Loucy (cell line): ENCODE results near the gene ACACB.

Experiments used
- EZH2phosphoT487 ChIP-seq: fragments of 200-600 bp; IDR thresholded peaks from 2 replicates; pipeline ENCODE4 v1.6.1; 2018; ENCODE audit warnings: antibody characterized with exemption, mild to moderate bottlenecking, moderate library complexity, borderline replicate concordance
- TF ChIP-seq, protein P1 (sequence below): fragments of 200-600 bp; sonication (generic); conservative IDR thresholded peaks from 2 replicates; pipeline ENCODE4 v1.5.1; 2014; ENCODE audit warnings: mild to moderate bottlenecking, antibody characterized with exemption, low read length

GRCh38 chr12:109266106-109266879 is 149.9 kb downstream of the ACACB start:
- TF ChIP-seq, protein P1, sequence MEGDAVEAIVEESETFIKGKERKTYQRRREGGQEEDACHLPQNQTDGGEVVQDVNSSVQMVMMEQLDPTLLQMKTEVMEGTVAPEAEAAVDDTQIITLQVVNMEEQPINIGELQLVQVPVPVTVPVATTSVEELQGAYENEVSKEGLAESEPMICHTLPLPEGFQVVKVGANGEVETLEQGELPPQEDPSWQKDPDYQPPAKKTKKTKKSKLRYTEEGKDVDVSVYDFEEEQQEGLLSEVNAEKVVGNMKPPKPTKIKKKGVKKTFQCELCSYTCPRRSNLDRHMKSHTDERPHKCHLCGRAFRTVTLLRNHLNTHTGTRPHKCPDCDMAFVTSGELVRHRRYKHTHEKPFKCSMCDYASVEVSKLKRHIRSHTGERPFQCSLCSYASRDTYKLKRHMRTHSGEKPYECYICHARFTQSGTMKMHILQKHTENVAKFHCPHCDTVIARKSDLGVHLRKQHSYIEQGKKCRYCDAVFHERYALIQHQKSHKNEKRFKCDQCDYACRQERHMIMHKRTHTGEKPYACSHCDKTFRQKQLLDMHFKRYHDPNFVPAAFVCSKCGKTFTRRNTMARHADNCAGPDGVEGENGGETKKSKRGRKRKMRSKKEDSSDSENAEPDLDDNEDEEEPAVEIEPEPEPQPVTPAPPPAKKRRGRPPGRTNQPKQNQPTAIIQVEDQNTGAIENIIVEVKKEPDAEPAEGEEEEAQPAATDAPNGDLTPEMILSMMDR, result no peak
- no peak for TF ChIP-seq EZH2phosphoT487
